CD4-positive, alpha-beta T cell (primary cell): Measurements from ENCODE around the gene HRH3. TPM values are rescaled to one million over a fixed set of nuclear protein-coding genes. Genes with fewer than 3 reads are reported as not detected.

ENCODE experiments used
- ATAC-seq: fragments of 200-7000 bp; cut with Tn5 transposase; one replicate; pipeline ENCODE4 v1.10.0; 2022; ENCODE audit warnings: mild to moderate bottlenecking; ENCODE audit not compliant: poor library complexity
- CTCF ChIA-PET: fragments of 350-600 bp; sonication (Branson Sonifier 250); formaldehyde crosslinking; loops from one replicate; lab custom pipeline; 2021; ENCODE audit warnings: antibody characterized with exemption, inconsistent platforms; lab: Charles Lee
- POLR2A ChIA-PET: fragments of 350-600 bp; sonication (Branson Sonifier 250); formaldehyde crosslinking; loops from one replicate; lab custom pipeline; 2021; ENCODE audit warnings: antibody characterized with exemption, inconsistent platforms; lab: Charles Lee
- DNase-seq, 14 experiments: peaks; one replicate each; pipeline ENCODE4 v3.0.0-alpha.2; 2013 to 2020; ENCODE audit warnings: mixed read lengths in 2 of 14
- H3K27ac ChIP-seq, 2 donors: one replicate each; pipeline versions ENCODE4 v1.5.1 to v1.7.0; 2013; ENCODE audit warnings: low read length in 2 of 2, low read depth in 1 of 2, mild to moderate bottlenecking in 1 of 2
- H3K27me3 ChIP-seq, 2 experiments: 1 replicate in 1 of 2; 2 replicates in 1 of 2; pipeline versions ENCODE4 v1.6.1 to v1.7.0; 2013; ENCODE audit warnings: low read length in 2 of 2, control low read depth in 1 of 2, mild to moderate bottlenecking in 1 of 2, moderate library complexity in 1 of 2; ENCODE audit not compliant: insufficient read depth in 2 of 2, control insufficient read depth in 1 of 2
- H3K36me3 ChIP-seq: one replicate; pipeline ENCODE4 v1.6.1; 2013; ENCODE audit warnings: low read length, control low read depth; ENCODE audit not compliant: insufficient read depth
- H3K4me1 ChIP-seq: one replicate; pipeline ENCODE4 v1.6.1; 2013; ENCODE audit warnings: low read length, control low read depth; ENCODE audit not compliant: insufficient read depth
- H3K4me3 ChIP-seq: one replicate; pipeline ENCODE4 v1.5.1; 2013; ENCODE audit warnings: mild to moderate bottlenecking, low read length, moderate library complexity
- H3K9me3 ChIP-seq, 2 experiments: 1 replicate in 1 of 2; 2 replicates in 1 of 2; pipeline versions ENCODE4 v1.6.1 to v1.7.0; 2013; ENCODE audit warnings: low read length in 2 of 2, mild to moderate bottlenecking in 2 of 2, control low read depth in 1 of 2, moderate library complexity in 1 of 2; ENCODE audit not compliant: control insufficient read depth in 1 of 2, insufficient read depth in 1 of 2
- H3K27ac Mint-ChIP-seq: one replicate; pipeline ENCODE4 v1.8.0; 2020; ENCODE audit warnings: mixed read lengths
- H3K27me3 Mint-ChIP-seq: one replicate; pipeline ENCODE4 v1.8.0; 2021; ENCODE audit warnings: mixed read lengths
- H3K36me3 Mint-ChIP-seq: one replicate; pipeline ENCODE4 v1.8.0; 2021; ENCODE audit warnings: low read depth, mixed read lengths
- H3K4me1 Mint-ChIP-seq: one replicate; pipeline ENCODE4 v1.8.0; 2021; ENCODE audit warnings: low read depth, mixed read lengths
- H3K4me3 Mint-ChIP-seq: one replicate; pipeline ENCODE4 v1.8.0; 2020; ENCODE audit warnings: mild to moderate bottlenecking, mixed read lengths
- H3K9me3 Mint-ChIP-seq: one replicate; pipeline ENCODE4 v1.8.0; 2020; ENCODE audit warnings: mixed read lengths
- CTCF ChIP-seq: fragments of 200-600 bp; IDR thresholded peaks from one replicate; pipeline ENCODE4 v1.8.0; 2022; ENCODE audit warnings: antibody characterized with exemption, mild to moderate bottlenecking
- intact Hi-C, 2 experiments: fragments of 100-400 bp; cut with DNase I in 1 of 2; cut with micrococcal nuclease in 1 of 2; formaldehyde crosslinking; loops; one replicate each; pipeline versions ENCODE4 v1.15.1 to v1.9.0; 2023 to 2025; cut with DNase I, micrococcal nuclease
- total RNA-seq, 174 experiments: library from RNA in 2 of 174; stranded (reverse) in 2 of 174; gene quantifications; one replicate each; pipeline ENCODE4 v1.2.3 and lab custom pipeline; 2021 to 2026

The HRH3 gene
- total RNA-seq, 2 experiments from 2014 or later, result not detected

GRCh38 chr20:62235777-62236157, 15.7 kb upstream of the HRH3 start:
- Mint-ChIP-seq H3K27ac (no peak overlapping the region), H3K4me1 (peaks cover 22% of the 10 kb centered on the region), H3K27me3 (peaks cover 9% of the 10 kb centered on the region), H3K4me3 (no peak overlapping the region), H3K36me3 (peaks cover 6% of the 10 kb centered on the region), H3K9me3 (no peaks in the 10 kb centered on the region)
- no peak for ATAC-seq
- intact Hi-C loops, result loop anchor here in 1 of 2 experiments (2.0 to 5.0 kb wide), 5 partner anchors 15 to 982 kb away; partner anchors contain the start of genes CABLES2, HRH3, LSM14B and MTG2
- H3K27me3 ChIP-seq, result no peaks in the 10 kb centered on the region
- H3K36me3 ChIP-seq, result no peaks in the 10 kb centered on the region
- H3K4me1 ChIP-seq, result peaks cover 27% of the 10 kb centered on the region
- no peak overlapping the region for H3K27ac ChIP-seq
- TF ChIP-seq CTCF, result no peak
- peaks cover 0 to 22% of the 10 kb centered on the region in 2 experiments for H3K9me3 ChIP-seq
- CTCF ChIA-PET, result no interaction called here
- POLR2A ChIA-PET, result interaction anchor here (0.6 kb wide), 1 partner anchor 207 kb away, joined by 3 read pairs; no protein-coding TSS in a partner anchor
- H3K4me3 ChIP-seq, result no peak overlapping the region
- no peak for DNase-seq

- ChIA-PET CTCF (no interaction called here), POLR2A (no interaction called here)
- ATAC-seq (no peak), DNase-seq (no peak)
- peaks cover 0 to 26% of the 10 kb centered on the region in 2 experiments for H3K9me3 ChIP-seq
- TF ChIP-seq CTCF, result no peak
- no peaks in the 10 kb centered on the region for H3K9me3 Mint-ChIP-seq
- peaks cover under 1% of the 10 kb centered on the region for H3K36me3 Mint-ChIP-seq
- intact Hi-C loops, result loop anchor here in 1 of 2 experiments (5.0 kb wide), 3 partner anchors 113 to 982 kb away; partner anchors contain the start of genes CABLES2, LSM14B and YTHDF1
- H3K27ac Mint-ChIP-seq, result no peak overlapping the region
- H3K4me1 ChIP-seq, result peaks cover 25% of the 10 kb centered on the region
- no peaks in the 10 kb centered on the region for H3K27me3 ChIP-seq
- H3K27ac ChIP-seq, result no peak overlapping the region
- no peaks in the 10 kb centered on the region for H3K36me3 ChIP-seq
- H3K4me3 Mint-ChIP-seq, result no peak overlapping the region
- H3K27me3 Mint-ChIP-seq, result peaks cover 9% of the 10 kb centered on the region
- H3K4me3 ChIP-seq, result no peak overlapping the region
- H3K4me1 Mint-ChIP-seq, result peaks cover 17% of the 10 kb centered on the region
Observed at GRCh38 chr20:62235001-62235776, 15.1 kb upstream of the HRH3 start.

- H3K4me3 ChIP-seq, result no peak overlapping the region
- peaks cover 0 to 26% of the 10 kb centered on the region in 2 experiments for H3K9me3 ChIP-seq
- intact Hi-C loops, result no loop called here
- peaks cover 10% of the 10 kb centered on the region for H3K4me1 Mint-ChIP-seq
- no peaks in the 10 kb centered on the region for H3K36me3 Mint-ChIP-seq
- TF ChIP-seq CTCF, result no peak
- ATAC-seq (no peak), DNase-seq (no peak)
- no peak overlapping the region for H3K4me3 Mint-ChIP-seq
- no peak overlapping the region for H3K27ac Mint-ChIP-seq
- CTCF ChIA-PET, result no interaction called here
- H3K27ac ChIP-seq, result no peak overlapping the region
- H3K36me3 ChIP-seq, result no peaks in the 10 kb centered on the region
- H3K9me3 Mint-ChIP-seq, result no peaks in the 10 kb centered on the region
- H3K4me1 ChIP-seq, result peaks cover 17% of the 10 kb centered on the region
- H3K27me3 ChIP-seq, result no peaks in the 10 kb centered on the region
- POLR2A ChIA-PET, result no interaction called here
- H3K27me3 Mint-ChIP-seq, result peaks cover 9% of the 10 kb centered on the region
Observed at GRCh38 chr20:62234339-62234738, 14.3 kb upstream of the HRH3 start.
